ENCODE results near the gene EIF5AL1. TPM values are rescaled to one million over a fixed set of nuclear protein-coding genes. Genes with fewer than 3 reads are reported as not detected.
A peak's percentile ranks its signal among the peaks of the same experiment; 100 is the strongest.

Gene EIF5AL1
- total and polyA plus RNA-seq, 2 of the 13 experiments (the other 11 are each of a cell fraction or from before 2014, with no cell fraction given) = 0.22 to 0.50 TPM

DNA sequence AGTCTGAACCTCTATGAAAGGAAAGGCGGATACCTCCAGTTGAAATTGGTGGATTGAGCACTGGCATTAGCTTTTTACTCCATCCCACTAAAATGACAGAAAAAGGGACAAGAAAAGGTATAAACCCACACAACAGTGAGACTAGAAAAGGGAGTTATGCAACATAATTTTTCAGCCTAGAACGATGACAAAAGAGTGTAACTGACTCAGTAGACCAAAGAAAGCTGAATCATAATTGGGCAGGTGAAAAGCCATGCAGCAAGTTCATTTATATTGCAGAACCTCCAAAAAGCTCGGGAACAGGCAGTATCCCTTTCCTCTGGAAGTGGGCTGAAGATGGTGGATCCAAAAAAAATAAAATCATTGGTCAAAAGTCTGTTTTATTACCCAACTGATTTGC, 36.5 kb upstream of the EIF5AL1 start:
- ATAC-seq = no peak
- ChIA-PET CTCF (ENCODE audit: low intra/inter-chr PET ratio, low total read pairs) (no interaction called here), POLR2A (no interaction called here)
- Histone ChIP-seq H3K9me3 (ENCODE audit: low read length) (no peaks in the 10 kb centered on the region), H3K9ac (ENCODE audit: insufficient read depth, low read depth, low read length) (no peak overlapping the region), H3K4me3 (replicated peaks in 1 of 3; ENCODE audit: insufficient read depth in 1 of 3, low read depth in 2 of 3, low read length in 3 of 3) (no peak overlapping the region), H3K36me3 (replicated peaks in 1 of 2; ENCODE audit: control insufficient read depth in 1 of 2, insufficient read depth in 2 of 2, low read length in 2 of 2) (no peaks in the 10 kb centered on the region), H3K27ac (ENCODE audit: extremely low read length, insufficient read depth, low read length) (no peak overlapping the region), H3K79me2 (ENCODE audit: insufficient read depth, low read length) (no peaks in the 10 kb centered on the region), H4K20me1 (ENCODE audit: insufficient read depth, low read length) (no peaks in the 10 kb centered on the region), H3K4me1 (ENCODE audit: insufficient read depth, low read length) (peaks cover 14% of the 10 kb centered on the region), H3K27me3 (ENCODE audit: control insufficient read depth in 1 of 2, insufficient read depth in 2 of 2, low read length in 2 of 2) (no peaks in the 10 kb centered on the region), H2AFZ (ENCODE audit: low read length) (no peak overlapping the region), H3K4me2 (ENCODE audit: low read depth, low read length) (no peak overlapping the region)
- no peak for FAIRE-seq
- no TSS peak for BruUV-seq (replicated peaks)
- no peak for DNase-seq (ENCODE audit: low spot score)
- intact Hi-C loops (cut with micrococcal nuclease; ENCODE audit: unreplicated experiment) = no loop called here
- in situ Hi-C loops (cut with HindIII; ENCODE audit: extremely low pct_ligation_motif_present, low pct_unique_long_range_greater_than_20kb) = no loop called here
- 40% methylated on average over 3 of the region's 3 CpGs for WGBS (ENCODE audit: low lambda C conversion rate)
- TF ChIP-seq EED (CRISPR knock-in tag; IDR thresholded peaks at IDR 0.05) (no peak), PTBP1 (IDR thresholded peaks at IDR 0.05; ENCODE audit: low read depth, low read length, poor library complexity, severe bottlenecking) (no peak), ZC3H4 (CRISPR knock-in tag; IDR thresholded peaks at IDR 0.05; ENCODE audit: borderline replicate concordance) (no peak), ZNF713 (CRISPR knock-in tag; IDR thresholded peaks at IDR 0.05) (no peak), ZNF17 (CRISPR knock-in tag; IDR thresholded peaks at IDR 0.05) (no peak), ZNF335 (CRISPR knock-in tag; IDR thresholded peaks at IDR 0.05) (no peak)
- TF ChIP-seq, protein P1, sequence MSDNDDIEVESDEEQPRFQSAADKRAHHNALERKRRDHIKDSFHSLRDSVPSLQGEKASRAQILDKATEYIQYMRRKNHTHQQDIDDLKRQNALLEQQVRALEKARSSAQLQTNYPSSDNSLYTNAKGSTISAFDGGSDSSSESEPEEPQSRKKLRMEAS (IDR thresholded peaks at IDR 0.05) = no peak
- TF ChIP-seq, protein P2, sequence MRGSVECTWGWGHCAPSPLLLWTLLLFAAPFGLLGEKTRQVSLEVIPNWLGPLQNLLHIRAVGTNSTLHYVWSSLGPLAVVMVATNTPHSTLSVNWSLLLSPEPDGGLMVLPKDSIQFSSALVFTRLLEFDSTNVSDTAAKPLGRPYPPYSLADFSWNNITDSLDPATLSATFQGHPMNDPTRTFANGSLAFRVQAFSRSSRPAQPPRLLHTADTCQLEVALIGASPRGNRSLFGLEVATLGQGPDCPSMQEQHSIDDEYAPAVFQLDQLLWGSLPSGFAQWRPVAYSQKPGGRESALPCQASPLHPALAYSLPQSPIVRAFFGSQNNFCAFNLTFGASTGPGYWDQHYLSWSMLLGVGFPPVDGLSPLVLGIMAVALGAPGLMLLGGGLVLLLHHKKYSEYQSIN (CRISPR knock-in tag; IDR thresholded peaks at IDR 0.05; ENCODE audit: borderline replicate concordance) = no peak

DNA sequence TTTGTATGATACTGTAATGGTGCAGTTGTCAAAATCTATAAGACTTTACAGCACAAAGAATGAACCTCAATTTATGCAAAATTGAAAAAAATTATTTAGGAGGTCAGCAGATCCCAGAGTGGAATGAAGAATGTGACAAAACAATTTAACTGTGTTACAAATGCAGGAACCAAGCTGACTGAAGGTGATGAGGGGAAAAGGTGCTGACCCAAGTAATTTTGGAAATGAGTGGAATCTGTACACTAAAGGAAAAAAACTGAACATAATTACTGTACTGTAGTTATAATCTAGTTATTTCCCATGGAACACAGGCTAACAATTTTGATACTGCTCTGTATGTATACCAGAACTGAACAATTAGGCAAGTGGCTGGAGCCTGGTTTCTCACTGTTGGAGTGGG, 35.7 kb upstream of the EIF5AL1 start:
- no peaks in the 10 kb centered on the region for H4K20me1 ChIP-seq (ENCODE audit: insufficient read depth, low read length)
- no TSS peak for BruUV-seq (replicated peaks)
- DNase-seq (ENCODE audit: low spot score) (no peak), FAIRE-seq (no peak), ATAC-seq (no peak)
- no peaks in the 10 kb centered on the region for H3K27me3 ChIP-seq (ENCODE audit: control insufficient read depth in 1 of 2, insufficient read depth in 2 of 2, low read length in 2 of 2)
- peaks cover 14% of the 10 kb centered on the region for H3K4me1 ChIP-seq (ENCODE audit: insufficient read depth, low read length)
- no peak overlapping the region for H3K9ac ChIP-seq (ENCODE audit: insufficient read depth, low read depth, low read length)
- H3K9me3 ChIP-seq (ENCODE audit: low read length) = no peaks in the 10 kb centered on the region
- no peak overlapping the region for H3K4me2 ChIP-seq (ENCODE audit: low read depth, low read length)
- ChIA-PET POLR2A (no interaction called here), CTCF (ENCODE audit: low intra/inter-chr PET ratio, low total read pairs) (no interaction called here)
- H3K4me3 ChIP-seq (replicated peaks in 1 of 3; ENCODE audit: insufficient read depth in 1 of 3, low read depth in 2 of 3, low read length in 3 of 3) = no peak overlapping the region
- H3K36me3 ChIP-seq (replicated peaks in 1 of 2; ENCODE audit: control insufficient read depth in 1 of 2, insufficient read depth in 2 of 2, low read length in 2 of 2) = no peaks in the 10 kb centered on the region
- TF ChIP-seq ZNF674 (CRISPR knock-in tag; IDR thresholded peaks at IDR 0.05; ENCODE audit: low read depth) = no peak
- TF ChIP-seq MAFK (conservative IDR thresholded peaks at IDR 0.05 in 1 of 2, IDR thresholded peaks at IDR 0.05 in 1 of 2; ENCODE audit: low read length in 2 of 2) = peak in 1 of 2 experiments; percentile 58; a peak in 2 of 4 replicates
- in situ Hi-C loops (cut with HindIII; ENCODE audit: extremely low pct_ligation_motif_present, low pct_unique_long_range_greater_than_20kb) = no loop called here
- H3K27ac ChIP-seq (ENCODE audit: extremely low read length, insufficient read depth, low read length) = no peak overlapping the region
- no peak overlapping the region for H2AFZ ChIP-seq (ENCODE audit: low read length)
- intact Hi-C loops (cut with micrococcal nuclease; ENCODE audit: unreplicated experiment) = no loop called here
- no peaks in the 10 kb centered on the region for H3K79me2 ChIP-seq (ENCODE audit: insufficient read depth, low read length)
